Mesodermal cell (in vitro differentiated cells): ENCODE results near the gene PIK3C2G.

Experiments
- H3K27ac ChIP-seq: 2 replicates; pipeline ENCODE4 v1.7.0; 2013; ENCODE audit warnings: mild to moderate bottlenecking, low read depth, low read length, moderate library complexity; ENCODE audit not compliant: severe bottlenecking
- H3K36me3 ChIP-seq: 2 replicates; pipeline ENCODE4 v1.7.1; 2013; ENCODE audit warnings: mild to moderate bottlenecking, low read length, moderate library complexity; ENCODE audit not compliant: control insufficient read depth, insufficient read depth
- H3K4me1 ChIP-seq: one replicate; pipeline ENCODE4 v1.7.1; 2013; ENCODE audit warnings: mild to moderate bottlenecking, low read length; ENCODE audit not compliant: insufficient read depth, control insufficient read depth, poor library complexity, severe bottlenecking
- H3K4me3 ChIP-seq: 2 replicates; pipeline ENCODE4 v1.7.0; 2013; ENCODE audit warnings: low read length, control low read depth, mild to moderate bottlenecking; ENCODE audit not compliant: insufficient read depth, poor library complexity, severe bottlenecking; ENCODE audit errors: extremely low read depth
- H3K9me3 ChIP-seq: 2 replicates; pipeline ENCODE4 v1.7.1; 2013; ENCODE audit warnings: mild to moderate bottlenecking, low read length, moderate library complexity; ENCODE audit not compliant: control insufficient read depth
- WGBS, 2 experiments: methylation state at CpG; one replicate each; pipeline ENCODE4 v1.1.5; 2013; ENCODE audit warnings: missing lambda C conversion rate in 2 of 2; ENCODE audit not compliant: insufficient coverage in 2 of 2; 5-methylcytosine and 5-hydroxymethylcytosine counted together

Gene PIK3C2G

DNA sequence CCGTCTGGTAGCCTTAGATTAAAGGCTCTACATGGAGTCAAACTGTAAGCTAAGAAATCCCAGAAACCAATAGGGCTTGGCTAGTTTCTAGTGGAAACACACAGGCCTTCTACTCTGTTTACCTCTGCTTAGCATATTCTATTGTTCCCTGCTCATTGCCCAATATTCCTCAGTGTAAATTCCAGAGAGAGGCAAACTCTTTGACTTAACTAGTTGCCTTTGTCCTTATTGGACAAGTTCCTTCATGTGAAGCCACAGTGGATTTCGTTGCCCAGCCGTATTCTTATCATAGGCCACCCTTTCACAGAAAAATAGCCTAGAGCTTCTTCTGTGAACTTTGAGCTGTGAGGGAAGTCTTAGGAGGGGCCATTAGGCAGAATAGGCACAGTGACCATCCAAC, 290.4 kb downstream of the PIK3C2G start:
- H3K4me3 ChIP-seq, result no peak overlapping the region
- no peaks in the 10 kb centered on the region for H3K4me1 ChIP-seq
- no peaks in the 10 kb centered on the region for H3K36me3 ChIP-seq
- WGBS, 2 experiments, result 89 to 100% methylated on average over 1 of the region's 3 CpGs
- no peak overlapping the region for H3K27ac ChIP-seq
- H3K9me3 ChIP-seq, result no peaks in the 10 kb centered on the region

DNA sequence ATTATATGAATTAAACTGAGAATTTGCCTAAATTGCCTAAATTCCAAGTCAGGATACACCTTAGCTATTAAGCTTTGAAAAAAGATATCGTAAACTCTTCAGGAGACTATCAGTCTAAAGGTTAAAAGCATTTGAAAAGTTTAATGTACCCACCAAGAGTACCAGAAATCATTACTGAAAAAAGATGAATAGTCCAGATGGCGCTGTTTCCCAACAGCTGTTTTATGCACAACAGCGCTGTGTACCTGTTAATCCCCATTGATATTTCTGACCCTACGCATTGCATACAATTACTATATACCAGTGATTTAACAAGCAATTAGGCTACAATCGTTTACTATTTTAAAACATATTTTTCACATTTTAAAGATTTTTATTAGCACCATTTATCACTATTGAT, 291.5 kb downstream of the PIK3C2G start:
- Histone ChIP-seq H3K9me3 (no peaks in the 10 kb centered on the region), H3K36me3 (no peaks in the 10 kb centered on the region), H3K4me1 (no peaks in the 10 kb centered on the region), H3K27ac (no peak overlapping the region), H3K4me3 (no peak overlapping the region)
- WGBS, 2 experiments, result 89% methylated on average over 3 to 5 of the region's 5 CpGs

DNA sequence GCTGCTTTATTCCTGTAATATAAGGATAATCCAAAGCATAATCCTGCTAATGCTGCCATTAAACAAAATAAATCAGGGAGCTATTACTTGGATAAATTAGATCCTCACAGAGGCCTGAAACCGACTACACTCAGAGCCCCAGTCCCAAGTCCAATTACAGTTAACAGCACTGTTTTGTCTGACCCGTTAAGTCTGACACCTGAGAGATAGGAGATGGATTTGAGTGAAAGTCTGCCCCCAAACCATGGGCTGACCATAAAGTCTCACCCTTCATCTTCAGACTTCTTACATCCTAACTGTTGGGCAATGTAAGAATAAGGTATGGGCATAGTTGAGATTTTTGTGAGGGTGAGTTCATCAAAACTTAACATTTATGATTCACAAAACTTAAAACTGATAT, 294.8 kb downstream of the PIK3C2G start:
- WGBS, 2 experiments, result 80 to 83% methylated on average over 1 of the region's 2 CpGs
- no peaks in the 10 kb centered on the region for H3K4me1 ChIP-seq
- no peak overlapping the region for H3K27ac ChIP-seq
- H3K36me3 ChIP-seq, result no peaks in the 10 kb centered on the region
- no peak overlapping the region for H3K4me3 ChIP-seq
- H3K9me3 ChIP-seq, result no peaks in the 10 kb centered on the region

DNA sequence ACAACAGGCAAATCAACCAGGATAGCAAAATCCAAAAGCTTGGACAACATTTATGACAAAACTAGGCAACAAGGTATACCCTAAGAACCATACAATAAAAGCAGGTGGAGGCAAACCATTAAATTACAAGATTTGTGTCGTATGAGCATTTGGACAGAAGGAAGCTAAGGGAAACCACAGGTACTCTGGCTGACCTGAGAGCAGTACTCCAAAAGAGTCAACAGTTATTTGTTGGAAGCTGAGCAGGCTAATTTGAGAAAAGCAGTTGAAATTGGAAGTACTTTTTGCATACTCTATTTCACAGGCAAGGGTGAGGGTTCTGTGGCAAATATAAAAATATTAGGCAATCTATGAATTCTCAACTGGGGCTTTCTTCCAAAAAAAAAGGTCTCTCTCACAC, 297.9 kb downstream of the PIK3C2G start:
- Histone ChIP-seq H3K4me3 (no peak overlapping the region), H3K27ac (no peak overlapping the region), H3K4me1 (no peaks in the 10 kb centered on the region), H3K9me3 (no peaks in the 10 kb centered on the region), H3K36me3 (no peaks in the 10 kb centered on the region)
- WGBS, 2 experiments, result 80 to 100% methylated on average over 1 of the region's 1 CpG

DNA sequence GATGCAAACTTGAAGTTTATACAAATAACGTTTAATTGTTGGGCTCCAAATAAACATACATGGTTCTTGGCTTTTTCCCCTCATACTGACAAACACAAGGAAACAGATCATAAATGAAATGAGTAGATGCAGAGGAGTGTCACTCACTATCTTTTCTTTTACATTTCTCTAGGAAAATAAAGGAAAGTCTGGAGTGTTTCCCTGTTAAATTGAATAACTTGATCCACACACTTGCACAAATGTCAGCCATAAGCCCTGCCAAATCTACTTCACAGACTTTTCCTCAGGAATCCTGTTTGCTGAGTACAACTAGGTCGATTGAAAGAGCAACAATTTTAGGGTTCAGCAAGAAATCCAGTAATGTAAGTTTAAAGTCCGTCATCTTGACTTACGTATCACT, 301.2 kb downstream of the PIK3C2G start:
- 86 to 100% methylated on average over 1 of the region's 4 CpGs for WGBS, 2 experiments
- Histone ChIP-seq H3K4me3 (no peak overlapping the region), H3K27ac (no peak overlapping the region), H3K4me1 (no peaks in the 10 kb centered on the region), H3K36me3 (no peaks in the 10 kb centered on the region), H3K9me3 (no peaks in the 10 kb centered on the region)

DNA sequence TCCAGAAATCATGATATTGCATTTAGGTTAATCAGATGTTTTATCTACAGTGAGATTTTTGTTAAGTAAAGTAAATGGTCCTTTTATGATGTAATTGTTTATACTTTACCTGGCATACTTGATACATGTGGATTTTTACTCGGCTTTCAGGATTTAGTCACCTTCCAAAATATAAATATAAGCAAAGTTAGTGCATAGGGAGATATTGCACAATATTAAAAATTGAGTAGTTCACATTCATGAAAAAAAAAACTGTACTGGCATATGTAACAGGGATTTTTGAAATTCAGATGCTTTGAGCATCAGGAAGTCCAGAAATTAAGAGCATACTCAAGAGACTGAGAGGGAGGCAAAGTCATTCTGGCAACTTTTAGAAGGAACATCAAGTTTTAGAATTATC, 303.0 kb downstream of the PIK3C2G start:
- Histone ChIP-seq H3K4me3 (no peak overlapping the region), H3K27ac (no peak overlapping the region), H3K36me3 (no peaks in the 10 kb centered on the region), H3K4me1 (no peaks in the 10 kb centered on the region), H3K9me3 (no peaks in the 10 kb centered on the region)
- WGBS, 2 experiments, result no CpG with 5 or more reads among the region's 1 CpG

GRCh38 chr12:18567787-18568186, 306.5 kb downstream of the PIK3C2G start:
- Histone ChIP-seq H3K36me3 (no peaks in the 10 kb centered on the region), H3K9me3 (no peaks in the 10 kb centered on the region)
- 67 to 78% methylated on average over 1 to 2 of the region's 2 CpGs for WGBS, 2 experiments

DNA sequence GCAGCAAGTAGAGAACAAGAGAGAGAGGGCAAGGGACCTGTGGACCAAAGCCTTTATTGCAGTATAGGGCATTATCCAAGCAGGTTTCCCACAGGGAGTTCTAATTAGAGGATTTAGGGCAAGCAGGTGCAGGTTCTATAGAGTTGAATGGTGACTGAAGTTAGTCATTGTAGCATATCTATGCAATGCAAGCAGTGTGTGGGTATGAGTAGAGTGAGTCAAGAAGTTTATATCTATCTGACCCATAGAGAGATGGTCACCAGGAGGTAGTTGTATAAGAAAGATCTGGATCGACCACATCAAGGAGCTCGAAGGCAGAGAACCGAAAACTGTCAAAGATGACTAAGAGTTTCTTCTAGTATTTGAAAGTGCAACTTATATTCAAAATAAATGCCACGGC, 309.2 kb downstream of the PIK3C2G start:
- H3K4me1 ChIP-seq, result no peaks in the 10 kb centered on the region
- no peak overlapping the region for H3K4me3 ChIP-seq
- 100% methylated on average over 1 to 2 of the region's 4 CpGs for WGBS, 2 experiments
- no peaks in the 10 kb centered on the region for H3K9me3 ChIP-seq
- no peak overlapping the region for H3K27ac ChIP-seq
- no peaks in the 10 kb centered on the region for H3K36me3 ChIP-seq

More at GRCh38 chr12:18567787-18568186, 306.5 kb downstream of the PIK3C2G start:
- Histone ChIP-seq H3K4me3 (no peak overlapping the region), H3K4me1 (no peaks in the 10 kb centered on the region), H3K27ac (no peak overlapping the region)

DNA sequence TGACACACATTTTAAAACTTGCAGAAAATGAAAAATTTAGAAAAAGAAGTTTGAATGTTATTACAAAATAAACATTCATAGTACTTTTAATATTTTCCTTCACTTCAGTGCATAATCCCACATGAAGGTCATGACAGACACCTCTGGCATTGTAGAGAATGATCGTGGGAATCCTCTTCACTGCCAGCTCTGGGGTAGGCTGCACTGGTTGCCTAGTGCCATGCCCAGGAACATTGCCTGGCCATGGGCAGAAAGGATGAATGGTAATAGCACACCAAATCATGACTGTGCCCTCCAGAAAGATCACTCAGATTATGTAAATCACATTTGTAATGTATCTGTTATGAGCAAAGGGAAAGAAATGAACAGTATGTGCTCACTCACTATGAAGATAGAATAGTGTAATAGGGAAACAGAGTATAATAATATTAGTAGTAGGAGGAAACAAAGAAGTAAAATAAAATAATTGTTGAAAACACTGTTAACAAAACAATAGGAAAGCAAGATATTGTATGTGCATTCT, 314.8 kb downstream of the PIK3C2G start:
- no peaks in the 10 kb centered on the region for H3K36me3 ChIP-seq
- H3K27ac ChIP-seq, result no peak overlapping the region
- H3K9me3 ChIP-seq, result no peaks in the 10 kb centered on the region
- H3K4me3 ChIP-seq, result no peak overlapping the region
- no peaks in the 10 kb centered on the region for H3K4me1 ChIP-seq
- 100% methylated on average over 1 of the region's 1 CpG for WGBS, 2 experiments

- Histone ChIP-seq H3K27ac (no peak overlapping the region), H3K4me1 (no peaks in the 10 kb centered on the region), H3K9me3 (no peaks in the 10 kb centered on the region), H3K4me3 (no peak overlapping the region), H3K36me3 (no peaks in the 10 kb centered on the region)
- 71 to 83% methylated on average over 1 of the region's 1 CpG for WGBS, 2 experiments
Measured at GRCh38 chr12:18576648-18577047, 315.3 kb downstream of the PIK3C2G start.

- Histone ChIP-seq H3K9me3 (no peaks in the 10 kb centered on the region), H3K4me1 (no peaks in the 10 kb centered on the region), H3K36me3 (no peaks in the 10 kb centered on the region), H3K27ac (no peak overlapping the region), H3K4me3 (no peak overlapping the region)
- no CpG with 5 or more reads among the region's 1 CpG for WGBS, 2 experiments
Measured at GRCh38 chr12:18578191-18578590, 316.9 kb downstream of the PIK3C2G start.
